ENCODE measurements around the gene SASH1.

- TF ChIP-seq EP300 (IDR thresholded peaks at IDR 0.05) (no peak), CTCF (IDR thresholded peaks at IDR 0.05) (no peak), POLR2A (IDR thresholded peaks at IDR 0.05) (no peak)
Measured at GRCh38 chr6:148431413-148431812, 88.8 kb downstream of the SASH1 start.
